HCT116 (cell line): ENCODE measurements around the gene SLC22A12.

ENCODE experiments used
- CEBPB ChIP-seq: IDR thresholded peaks from 2 replicates; pipeline ENCODE4 v1.6.1; 2012; ENCODE audit warnings: low read depth
- EZH2phosphoT487 ChIP-seq: fragments of 200-600 bp; IDR thresholded peaks from 2 replicates; pipeline ENCODE4 v1.6.1; 2018; ENCODE audit warnings: antibody characterized with exemption, borderline replicate concordance
- POLR2AphosphoS5 ChIP-seq: IDR thresholded peaks from 2 replicates; pipeline ENCODE4 v1.6.1; 2011; ENCODE audit warnings: mild to moderate bottlenecking, low read depth, low read length, moderate library complexity
- TCF7L2 ChIP-seq: IDR thresholded peaks from 2 replicates; pipeline ENCODE4 v1.7.0; 2011; ENCODE audit warnings: borderline replicate concordance, inconsistent platforms; ENCODE audit not compliant: insufficient read depth, insufficient read length; ENCODE audit errors: extremely low read depth
- TF ChIP-seq, protein P1 (sequence below), 3 experiments: fragments of 200-600 bp in 1 of 3; sonication (generic) in 1 of 3; IDR thresholded peaks in 2 of 3; conservative IDR thresholded peaks in 1 of 3; 2 replicates each; pipeline ENCODE4 v1.5.1; 2012 to 2017; ENCODE audit warnings: low read depth in 2 of 3, low read length in 2 of 3, antibody characterized with exemption in 1 of 3, borderline replicate concordance in 1 of 3, control low read depth in 1 of 3, mild to moderate bottlenecking in 1 of 3, mixed read lengths in 1 of 3, mixed run types in 1 of 3, moderate library complexity in 1 of 3; ENCODE audit not compliant: insufficient read depth in 1 of 3
- TF ChIP-seq, protein P2 (sequence below): IDR thresholded peaks from 2 replicates; pipeline ENCODE4 v1.6.1; 2012

DNA sequence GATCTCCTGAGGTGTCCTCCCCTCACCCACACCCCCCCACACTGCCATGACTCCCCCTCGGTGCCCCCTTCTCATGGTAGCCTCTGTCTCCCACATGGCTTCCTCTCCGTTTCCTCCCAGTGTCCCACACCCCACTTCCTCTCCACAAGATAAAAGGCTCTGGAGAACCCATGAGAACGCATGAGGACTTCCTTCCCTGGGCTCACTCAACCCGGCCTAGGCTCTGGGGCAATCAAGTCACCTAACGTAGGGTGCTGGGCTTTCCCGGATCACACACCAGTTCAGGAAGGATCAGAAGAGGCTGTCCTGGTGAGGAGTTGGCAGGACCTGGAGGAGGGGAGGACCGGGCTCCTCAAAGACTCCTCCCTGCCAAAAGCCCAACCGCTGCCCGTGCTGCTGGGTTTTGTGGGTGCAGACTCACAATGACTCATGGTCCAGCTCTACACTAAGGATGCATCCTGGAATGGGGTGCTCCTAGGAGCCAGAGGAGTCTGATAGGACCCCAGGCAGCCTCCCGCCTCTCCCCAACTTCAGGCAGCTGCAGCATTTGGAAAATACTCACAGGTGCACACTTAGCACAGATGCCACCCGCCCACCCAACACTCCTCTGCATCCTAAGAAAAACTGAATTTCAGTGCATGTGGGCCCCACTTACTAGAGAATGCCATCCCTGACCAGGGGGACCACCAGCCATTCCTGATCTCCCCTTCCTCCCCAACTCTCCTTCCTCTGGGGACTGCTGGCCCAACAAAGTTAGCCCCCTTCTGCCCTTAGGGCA is 21.0 kb downstream of the SLC22A12 start:
- TF ChIP-seq, protein P1, sequence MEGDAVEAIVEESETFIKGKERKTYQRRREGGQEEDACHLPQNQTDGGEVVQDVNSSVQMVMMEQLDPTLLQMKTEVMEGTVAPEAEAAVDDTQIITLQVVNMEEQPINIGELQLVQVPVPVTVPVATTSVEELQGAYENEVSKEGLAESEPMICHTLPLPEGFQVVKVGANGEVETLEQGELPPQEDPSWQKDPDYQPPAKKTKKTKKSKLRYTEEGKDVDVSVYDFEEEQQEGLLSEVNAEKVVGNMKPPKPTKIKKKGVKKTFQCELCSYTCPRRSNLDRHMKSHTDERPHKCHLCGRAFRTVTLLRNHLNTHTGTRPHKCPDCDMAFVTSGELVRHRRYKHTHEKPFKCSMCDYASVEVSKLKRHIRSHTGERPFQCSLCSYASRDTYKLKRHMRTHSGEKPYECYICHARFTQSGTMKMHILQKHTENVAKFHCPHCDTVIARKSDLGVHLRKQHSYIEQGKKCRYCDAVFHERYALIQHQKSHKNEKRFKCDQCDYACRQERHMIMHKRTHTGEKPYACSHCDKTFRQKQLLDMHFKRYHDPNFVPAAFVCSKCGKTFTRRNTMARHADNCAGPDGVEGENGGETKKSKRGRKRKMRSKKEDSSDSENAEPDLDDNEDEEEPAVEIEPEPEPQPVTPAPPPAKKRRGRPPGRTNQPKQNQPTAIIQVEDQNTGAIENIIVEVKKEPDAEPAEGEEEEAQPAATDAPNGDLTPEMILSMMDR (IDR thresholded peaks at IDR 0.05 in 2 of 3, conservative IDR thresholded peaks at IDR 0.05 in 1 of 3; ENCODE audit: borderline replicate concordance in 1 of 3, insufficient read depth in 1 of 3, low read depth in 2 of 3, low read length in 2 of 3), result no peak
- TF ChIP-seq CEBPB, result no peak
- TF ChIP-seq POLR2AphosphoS5, result no peak
- TF ChIP-seq EZH2phosphoT487, result no peak
- TF ChIP-seq, protein P2, sequence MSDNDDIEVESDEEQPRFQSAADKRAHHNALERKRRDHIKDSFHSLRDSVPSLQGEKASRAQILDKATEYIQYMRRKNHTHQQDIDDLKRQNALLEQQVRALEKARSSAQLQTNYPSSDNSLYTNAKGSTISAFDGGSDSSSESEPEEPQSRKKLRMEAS, result no peak
- no peak for TF ChIP-seq TCF7L2
